Astrocyte of the cerebellum (primary cell): ENCODE data around the gene VSTM2L.

Source experiments
- DNase-seq: peaks from one replicate; pipeline ENCODE4 v3.0.0-alpha.2; 2011; ENCODE audit warnings: low read depth
- H3K4me3 ChIP-seq: 2 replicates; pipeline ENCODE4 v1.5.1; 2011; ENCODE audit warnings: mild to moderate bottlenecking, low read depth, low read length, moderate library complexity
- in situ Hi-C: cut with HindIII; loops from 2 replicates; pipeline ENCODE4 v1.10.0; 2017; ENCODE audit warnings: low sequenced_read_pairs
- TF ChIP-seq, protein P1 (sequence below): IDR thresholded peaks from 2 replicates; pipeline ENCODE4 v1.5.1; 2012; ENCODE audit warnings: low read length, low read depth, moderate library complexity, mild to moderate bottlenecking; ENCODE audit errors: missing control alignments

The VSTM2L gene

DNA sequence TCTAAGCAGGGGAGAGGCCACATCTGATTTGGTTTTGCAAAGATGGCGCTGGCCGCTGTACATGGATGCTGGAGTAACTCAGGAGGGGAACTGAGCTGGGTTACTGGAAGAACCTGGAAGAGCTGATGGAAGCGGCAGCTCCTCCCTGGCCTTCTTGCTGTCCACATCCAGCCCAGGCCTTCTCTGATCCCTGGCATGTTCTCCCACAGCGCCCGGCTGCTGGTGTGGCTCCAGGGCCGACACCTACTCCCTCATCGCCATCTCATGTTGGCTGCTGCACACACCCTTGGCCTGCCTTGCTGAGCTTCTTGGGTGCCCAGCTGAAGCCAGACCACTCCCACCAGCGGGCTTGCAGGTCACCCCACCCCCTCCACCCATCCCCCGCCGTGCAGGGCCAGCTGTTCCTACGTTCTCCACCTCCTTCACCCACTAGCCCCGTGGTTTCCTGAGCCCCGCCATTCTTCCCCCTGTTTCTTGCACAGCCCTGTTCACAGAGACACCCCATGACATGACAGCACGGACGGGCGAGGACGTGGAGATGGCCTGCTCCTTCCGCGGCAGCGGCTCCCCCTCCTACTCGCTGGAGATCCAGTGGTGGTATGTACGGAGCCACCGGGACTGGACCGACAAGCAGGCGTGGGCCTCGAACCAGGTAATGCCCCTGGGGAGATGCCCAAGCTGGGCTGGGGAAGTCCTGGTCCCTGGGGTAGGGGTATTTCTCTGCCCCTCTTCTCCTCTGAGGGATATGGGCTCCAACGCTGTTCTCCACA, 28.4 kb downstream of the VSTM2L start:
- H3K4me3 ChIP-seq = no peak overlapping the region
- in situ Hi-C loops = no loop called here
- TF ChIP-seq, protein P1, sequence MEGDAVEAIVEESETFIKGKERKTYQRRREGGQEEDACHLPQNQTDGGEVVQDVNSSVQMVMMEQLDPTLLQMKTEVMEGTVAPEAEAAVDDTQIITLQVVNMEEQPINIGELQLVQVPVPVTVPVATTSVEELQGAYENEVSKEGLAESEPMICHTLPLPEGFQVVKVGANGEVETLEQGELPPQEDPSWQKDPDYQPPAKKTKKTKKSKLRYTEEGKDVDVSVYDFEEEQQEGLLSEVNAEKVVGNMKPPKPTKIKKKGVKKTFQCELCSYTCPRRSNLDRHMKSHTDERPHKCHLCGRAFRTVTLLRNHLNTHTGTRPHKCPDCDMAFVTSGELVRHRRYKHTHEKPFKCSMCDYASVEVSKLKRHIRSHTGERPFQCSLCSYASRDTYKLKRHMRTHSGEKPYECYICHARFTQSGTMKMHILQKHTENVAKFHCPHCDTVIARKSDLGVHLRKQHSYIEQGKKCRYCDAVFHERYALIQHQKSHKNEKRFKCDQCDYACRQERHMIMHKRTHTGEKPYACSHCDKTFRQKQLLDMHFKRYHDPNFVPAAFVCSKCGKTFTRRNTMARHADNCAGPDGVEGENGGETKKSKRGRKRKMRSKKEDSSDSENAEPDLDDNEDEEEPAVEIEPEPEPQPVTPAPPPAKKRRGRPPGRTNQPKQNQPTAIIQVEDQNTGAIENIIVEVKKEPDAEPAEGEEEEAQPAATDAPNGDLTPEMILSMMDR = no peak
- DNase-seq = no peak

GRCh38 chr20:37932074-37932473, 29.1 kb downstream of the VSTM2L start:
- H3K4me3 ChIP-seq = no peak overlapping the region
- in situ Hi-C loops = no loop called here
- TF ChIP-seq, protein P1 = no peak
- no peak for DNase-seq

DNA sequence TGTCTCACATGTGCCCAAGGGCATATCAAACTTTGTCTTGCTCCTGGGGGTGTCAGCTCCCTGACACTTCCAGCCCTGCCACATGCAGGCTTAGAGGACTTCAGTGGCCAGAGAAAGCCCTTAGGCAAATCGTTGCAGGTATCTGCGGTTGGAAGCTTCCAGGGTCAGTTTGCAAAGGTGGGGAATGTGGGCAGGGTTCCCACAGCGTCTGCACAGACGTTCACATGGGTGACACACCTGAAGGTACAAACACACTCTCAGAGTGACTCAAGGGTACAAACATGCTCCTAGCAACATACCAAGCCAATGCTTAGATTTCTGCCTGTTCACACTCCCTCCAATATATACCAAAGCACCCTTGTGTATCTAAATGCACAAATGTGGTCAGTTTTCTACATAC, 30.0 kb downstream of the VSTM2L start:
- DNase-seq = no peak
- H3K4me3 ChIP-seq = no peak overlapping the region
- TF ChIP-seq, protein P1 = no peak
- in situ Hi-C loops = no loop called here

DNA sequence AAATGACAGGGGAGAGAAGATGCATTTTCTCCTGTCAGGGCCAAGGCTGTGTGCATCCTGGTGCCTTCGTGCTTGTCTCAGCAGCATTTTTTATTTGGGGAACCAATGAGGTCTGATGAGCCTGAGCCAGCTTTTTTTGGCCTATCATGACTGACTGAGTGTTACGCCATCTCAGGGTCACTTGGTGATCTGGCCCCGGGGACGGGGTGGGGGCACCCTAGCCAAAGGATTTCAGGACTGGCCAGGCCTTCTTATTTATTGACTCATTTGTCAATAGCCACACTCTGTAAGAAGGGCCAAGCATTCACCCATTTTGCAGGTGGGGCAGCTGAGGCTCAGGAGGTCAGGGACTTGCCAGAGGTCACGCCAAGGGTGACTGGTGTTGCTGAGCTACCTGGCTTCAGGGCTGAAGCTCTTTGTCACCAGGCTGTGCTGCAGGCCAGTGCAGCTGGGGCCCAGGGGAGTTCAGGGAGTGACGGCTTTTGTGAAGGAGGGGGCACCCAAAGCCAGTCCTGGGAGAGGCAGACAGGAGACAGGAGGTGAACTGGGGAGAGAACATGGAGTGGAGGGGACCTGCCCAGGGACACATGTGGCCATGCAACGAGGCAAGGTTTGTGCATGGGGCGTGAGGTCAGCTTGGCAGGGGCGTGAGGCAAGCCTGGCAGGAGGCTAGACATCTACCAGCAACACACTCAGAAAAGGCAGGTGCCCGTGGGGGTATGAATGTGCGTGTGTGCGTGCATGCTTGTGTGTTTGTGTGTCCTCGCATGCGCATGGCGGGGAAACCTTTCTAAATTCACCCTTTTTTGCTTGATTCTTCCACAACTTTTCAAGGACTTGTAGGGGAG, 31.1 kb downstream of the VSTM2L start:
- DNase-seq = no peak
- H3K4me3 ChIP-seq = no peak overlapping the region
- in situ Hi-C loops = no loop called here
- TF ChIP-seq, protein P1 = no peak

DNA sequence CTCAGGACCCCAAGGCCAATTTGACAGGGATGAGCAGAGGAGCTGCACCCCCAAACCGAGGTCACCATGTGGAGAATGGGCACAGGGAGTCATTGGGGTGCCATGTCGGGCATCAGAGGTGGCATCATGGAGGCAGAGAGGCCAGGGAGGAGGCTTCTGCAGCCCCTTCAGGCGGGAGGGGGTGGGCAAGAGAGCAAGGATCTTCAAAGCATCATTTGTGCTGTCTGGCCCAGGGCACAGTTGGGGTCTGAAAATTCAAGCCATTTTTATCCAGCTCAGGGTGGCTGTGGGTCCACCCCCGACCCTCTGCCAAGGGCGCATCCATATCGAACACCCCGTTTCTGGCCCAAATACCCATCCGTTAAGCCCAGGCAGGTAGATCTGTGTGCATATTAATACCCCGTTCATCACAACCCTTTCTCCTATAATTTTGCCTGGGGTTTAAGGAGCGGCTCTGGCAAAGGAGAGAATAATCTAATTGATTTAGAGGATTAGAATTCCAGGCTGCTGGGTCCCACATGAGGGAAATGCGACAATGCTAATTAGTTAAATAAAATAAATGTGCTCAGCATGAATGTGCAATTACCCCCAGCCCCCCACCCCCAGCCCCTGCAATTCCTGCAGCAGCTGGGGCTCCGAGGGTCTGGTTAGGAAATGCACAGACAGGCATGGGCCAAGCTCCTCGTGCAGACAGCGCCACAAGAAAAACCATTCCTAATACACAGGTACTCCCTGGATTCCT, 31.9 kb downstream of the VSTM2L start:
- TF ChIP-seq, protein P1 = no peak
- H3K4me3 ChIP-seq = no peak overlapping the region
- no peak for DNase-seq
- in situ Hi-C loops = no loop called here

DNA sequence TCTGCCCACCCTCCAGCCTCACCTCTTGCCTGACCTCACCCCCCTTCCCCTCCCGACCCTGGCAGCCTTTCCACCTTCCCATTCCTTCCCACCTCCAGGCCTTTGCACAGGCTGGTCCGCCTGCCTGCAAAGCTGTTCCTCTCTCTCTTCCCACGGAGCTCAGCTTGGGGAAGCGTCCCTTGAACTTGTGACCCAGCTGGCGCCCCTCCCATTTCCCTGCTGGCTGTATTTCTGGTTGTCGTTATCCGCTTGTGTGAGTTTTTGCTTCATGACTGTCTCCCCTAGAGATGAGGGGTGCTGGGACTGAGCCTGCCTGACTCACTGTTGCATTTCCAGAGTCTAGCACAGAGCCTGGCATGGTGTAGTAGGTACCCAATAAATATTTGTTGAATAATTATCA, 32.5 kb downstream of the VSTM2L start:
- in situ Hi-C loops = no loop called here
- DNase-seq = no peak
- TF ChIP-seq, protein P1 = no peak
- H3K4me3 ChIP-seq = no peak overlapping the region
